Suppressor macrophage treated with lipopolysaccharide for 1 hour (primary cell): Measurements from ENCODE around the gene CMKLR1.

Experiments used
- DNase-seq, 3 donors: peaks; one replicate each; pipeline ENCODE4 v3.0.0-alpha.2; 2020 to 2022

CMKLR1 gene

GRCh38 chr12:108361606-108362005 is 22.5 kb upstream of the CMKLR1 start:
- peak; percentile 33 to 56 (median 45) for DNase-seq

DNA sequence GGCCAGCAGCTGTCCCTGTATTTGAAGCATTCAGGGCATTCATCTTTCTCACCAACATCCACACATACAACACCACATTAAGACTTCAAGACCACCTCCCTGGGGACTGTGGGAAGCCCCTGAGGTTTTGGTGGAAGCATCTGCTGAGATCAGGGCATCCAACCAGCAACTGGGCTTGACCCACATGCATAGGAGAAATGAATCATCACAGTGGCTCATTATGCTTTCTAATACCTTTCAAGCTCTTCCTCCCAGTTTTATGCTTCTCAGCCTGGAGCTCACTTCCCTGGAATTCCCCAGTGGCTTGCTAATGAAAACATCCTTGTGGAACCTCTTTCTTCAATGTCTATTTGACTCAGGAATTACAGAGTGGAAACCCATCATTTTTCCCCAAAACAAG is 21.4 kb upstream of the CMKLR1 start:
- peak; percentile 59 to 78 (median 70) for DNase-seq

DNA sequence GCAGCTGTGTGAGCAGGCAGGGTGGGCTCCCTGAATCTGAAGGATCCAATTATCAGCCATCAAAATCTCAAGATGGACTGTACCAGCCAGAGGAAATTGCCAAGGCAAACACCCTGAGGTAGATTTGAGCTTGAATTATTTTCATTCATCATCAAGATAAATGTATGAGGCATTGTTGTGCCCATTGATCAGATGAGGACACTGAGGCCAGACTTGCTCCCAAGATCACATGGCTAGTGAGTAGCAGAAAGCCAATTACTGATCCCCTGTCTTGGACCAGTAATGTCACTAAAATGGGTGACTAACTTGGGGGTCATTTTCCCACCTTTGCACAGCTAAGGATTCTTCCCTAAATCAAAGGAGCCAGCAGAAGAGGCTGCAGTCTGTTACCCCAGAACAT is 20.9 kb upstream of the CMKLR1 start:
- DNase-seq: no peak

- no peak for DNase-seq
Observed at GRCh38 chr12:108358580-108358965, 19.5 kb upstream of the CMKLR1 start.

GRCh38 chr12:108357834-108358579 is 18.9 kb upstream of the CMKLR1 start:
- no peak for DNase-seq

- DNase-seq: no peak
Observed at GRCh38 chr12:108356835-108357806, 18.0 kb upstream of the CMKLR1 start.

GRCh38 chr12:108355069-108355468 is 16.0 kb upstream of the CMKLR1 start:
- DNase-seq: no peak

DNA sequence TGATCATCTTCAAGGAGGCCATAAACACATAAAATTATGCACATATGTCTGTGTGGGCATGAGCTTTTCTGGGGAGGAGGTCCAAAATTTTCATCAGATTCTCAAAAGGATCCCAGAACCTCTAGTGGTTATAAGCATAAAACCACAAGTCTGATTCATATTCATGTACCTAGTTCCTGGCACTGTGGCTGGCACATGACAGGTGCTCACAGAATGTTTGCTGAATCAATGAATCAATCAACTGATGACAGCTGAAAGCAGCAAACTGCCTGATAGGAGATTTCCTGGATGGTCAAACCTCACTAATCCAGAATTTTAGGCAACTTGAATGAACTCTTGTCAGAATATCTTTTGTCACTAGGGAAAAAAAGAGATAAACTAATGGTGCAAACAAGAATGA is 13.5 kb upstream of the CMKLR1 start:
- DNase-seq: no peak

GRCh38 chr12:108350511-108350910 is 11.4 kb upstream of the CMKLR1 start:
- DNase-seq: no peak

DNA sequence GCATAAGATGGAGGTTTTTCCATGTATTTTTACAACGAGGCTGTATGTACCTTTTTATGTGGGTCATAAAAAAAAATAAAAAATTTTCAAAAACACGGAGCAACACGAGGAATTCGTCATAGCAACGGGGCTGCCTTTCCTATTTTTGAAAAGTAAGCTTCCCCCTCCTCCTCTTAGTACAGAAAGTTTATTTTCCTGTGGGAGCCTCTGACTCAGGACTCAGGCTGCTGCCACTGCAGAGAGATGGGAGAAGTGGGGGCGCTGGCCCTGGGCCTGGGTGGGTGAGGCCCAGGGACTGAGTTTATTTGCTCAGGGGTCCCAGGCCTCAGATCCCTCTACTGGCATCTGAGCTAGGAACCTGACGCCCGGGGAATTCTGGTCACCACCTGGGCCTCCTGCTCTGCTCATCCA is 10.2 kb upstream of the CMKLR1 start:
- DNase-seq: no peak

DNA sequence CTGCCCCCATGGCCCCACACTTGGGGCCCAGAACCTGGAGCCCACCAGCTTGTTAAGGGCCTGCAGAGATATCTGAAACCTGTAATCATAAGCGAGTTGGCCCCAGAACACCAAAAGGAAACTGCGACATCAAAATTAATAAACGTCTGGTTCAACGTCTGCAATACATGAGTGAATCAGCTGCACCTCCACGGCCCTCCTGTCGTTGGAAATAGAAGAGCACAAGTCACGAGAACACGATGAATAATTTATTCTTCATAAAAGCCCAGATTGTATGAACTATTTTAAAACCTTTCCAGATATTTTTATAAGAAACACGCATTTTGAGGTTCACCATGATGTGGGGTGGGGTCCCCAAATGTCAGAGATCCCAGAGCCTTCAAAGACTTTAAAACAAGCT is 9.7 kb upstream of the CMKLR1 start:
- DNase-seq: no peak

GRCh38 chr12:108346727-108347710 is 7.9 kb upstream of the CMKLR1 start:
- DNase-seq: no peak

DNA sequence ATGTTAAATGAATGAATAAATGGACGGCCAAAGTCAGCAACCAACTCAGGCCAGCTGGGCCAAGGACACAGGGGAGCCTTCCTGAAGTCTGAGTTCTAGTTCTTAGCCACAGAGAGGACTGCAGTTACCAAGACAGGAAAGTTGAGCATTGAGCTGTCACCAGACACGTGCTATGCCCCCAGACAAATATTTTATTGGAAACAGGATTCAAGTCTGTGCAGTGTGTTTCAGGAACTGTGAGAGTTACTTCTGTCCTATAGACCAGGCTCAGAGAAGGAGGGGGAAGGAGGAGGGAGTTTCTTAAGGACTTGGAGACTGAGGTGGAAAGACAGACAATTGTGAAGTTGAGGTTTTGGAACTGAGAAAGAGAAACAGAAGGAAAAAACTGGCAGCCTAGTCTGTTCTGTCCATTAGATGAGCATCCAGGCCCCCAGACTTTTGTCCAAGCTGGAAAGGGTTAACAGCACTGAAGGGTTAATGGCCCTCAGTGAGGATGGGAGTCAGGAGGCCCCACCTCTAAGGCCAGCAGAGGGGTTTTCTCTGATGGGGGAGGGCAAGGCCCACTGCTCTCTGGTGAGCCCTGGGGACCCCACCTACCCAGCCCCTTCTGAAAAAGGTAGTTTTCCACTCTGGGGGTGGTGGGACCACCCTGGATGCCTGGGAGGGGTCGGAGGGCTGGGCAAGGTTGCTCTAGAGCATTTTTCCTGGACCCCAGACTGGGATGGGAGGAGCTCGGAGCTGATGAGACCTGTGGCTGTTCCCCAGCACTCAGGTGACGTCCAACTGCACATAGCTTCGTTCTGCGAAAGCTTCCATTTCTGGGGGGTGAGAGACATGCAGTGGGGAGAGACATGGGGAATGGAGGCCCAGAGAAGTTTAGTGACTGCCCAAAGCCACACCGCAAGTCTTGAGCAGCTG is 6.9 kb upstream of the CMKLR1 start:
- DNase-seq: peak in 2 of 3 donors; percentile 47 to 54

DNA sequence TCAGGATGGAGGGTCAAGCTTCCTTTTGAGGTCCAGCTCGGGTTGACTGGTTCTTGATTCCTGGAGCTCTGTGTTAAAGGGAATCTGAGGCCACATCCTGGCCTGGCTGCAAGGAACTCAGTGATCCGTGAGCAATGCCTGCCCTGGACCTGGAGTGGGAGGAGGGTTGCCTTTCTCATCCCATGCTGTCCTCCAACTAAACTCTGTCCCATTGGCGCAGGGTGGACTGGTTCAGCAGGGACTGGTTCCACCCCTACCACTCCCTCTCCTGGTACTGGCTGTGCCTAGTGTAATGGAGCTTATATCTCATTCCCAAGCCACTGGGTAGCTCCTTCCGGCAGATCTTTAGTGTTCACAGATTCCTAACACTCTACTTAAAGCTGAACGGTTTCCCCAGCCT is 3.9 kb upstream of the CMKLR1 start:
- DNase-seq: no peak

DNA sequence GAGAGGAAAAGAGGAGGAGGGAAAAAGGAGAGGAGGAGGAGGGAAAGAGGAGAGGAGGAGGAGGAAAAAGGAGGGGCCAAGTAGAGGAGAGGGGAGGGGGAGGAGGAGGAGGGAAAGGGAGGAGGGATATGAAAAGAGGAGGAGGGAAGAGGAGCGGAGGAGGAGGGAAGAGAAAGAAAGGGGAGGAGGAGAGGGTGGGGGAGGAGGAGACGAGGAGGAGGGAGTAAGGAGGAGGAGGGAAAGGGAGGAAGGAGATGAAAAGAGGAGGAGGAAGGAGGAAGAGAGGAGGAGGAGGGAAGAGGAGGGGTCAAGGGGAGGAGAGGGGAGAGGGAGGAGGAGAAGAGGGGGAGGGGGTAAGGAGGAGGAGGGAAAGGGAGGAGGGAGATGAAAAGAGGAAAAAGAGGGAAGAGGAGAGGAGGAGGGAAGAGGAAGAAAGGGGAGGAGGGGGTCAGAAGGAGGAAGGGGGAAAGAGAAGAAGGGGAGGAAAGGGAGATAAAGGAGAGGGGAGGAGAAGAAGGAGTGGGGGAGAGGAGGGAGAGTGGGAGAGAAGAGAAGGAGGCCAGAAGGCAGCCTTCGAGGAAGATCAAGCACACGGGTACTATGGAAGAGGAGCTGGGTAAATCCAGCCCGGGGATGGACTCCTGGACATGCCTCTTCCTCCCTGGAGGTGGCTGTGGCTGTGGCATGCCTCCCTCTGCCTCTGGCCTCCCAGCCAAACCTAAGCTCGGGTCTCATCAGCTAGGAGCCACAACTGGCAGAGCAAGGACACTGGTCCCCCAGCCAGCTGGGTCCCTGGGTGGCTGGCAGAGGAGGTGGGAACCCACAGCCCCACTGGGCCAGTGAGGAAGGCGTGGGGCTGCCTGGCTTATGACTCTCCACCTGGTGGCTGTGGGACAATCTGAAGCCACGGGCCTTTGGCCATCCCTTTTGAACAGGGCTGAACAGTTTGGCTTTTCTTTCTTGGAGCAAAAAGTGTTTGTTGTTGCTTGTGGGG is 3.0 kb upstream of the CMKLR1 start:
- DNase-seq: no peak

- no peak for DNase-seq
Observed at GRCh38 chr12:108341356-108341755, 2.2 kb upstream of the CMKLR1 start.

- no peak for DNase-seq
Observed at GRCh38 chr12:108340037-108340436, 926 bp upstream of the CMKLR1 start.

- DNase-seq: peak; percentile 75 to 77 (median 75)
Observed at GRCh38 chr12:108337235-108338223, 1.6 kb downstream of the CMKLR1 start.
